Epithelial cell of proximal tubule (primary cell): ENCODE measurements around the gene KRTAP4-8. TPM values are rescaled to one million over a fixed set of nuclear protein-coding genes. Genes with fewer than 3 reads are reported as not detected.
"Not testable (repeated sequence)": the region's sequence is repeated elsewhere in the genome, so short reads cannot be mapped to it uniquely, and the experiment has no call there.

Experiments used
- DNase-seq: peaks from one replicate; pipeline ENCODE4 v3.0.0-alpha.2; 2011; ENCODE audit warnings: low read depth
- H3K4me3 ChIP-seq: 2 replicates; pipeline ENCODE4 v1.5.1; 2011; ENCODE audit warnings: low read depth, mild to moderate bottlenecking, low read length
- CTCF ChIP-seq: conservative IDR thresholded peaks from 2 replicates; pipeline ENCODE4 v1.5.1; 2012; ENCODE audit warnings: low read depth, mild to moderate bottlenecking, low read length
- total RNA-seq: library from RNA; depleted of rRNA; stranded (reverse); fragments of >200 nt; gene quantifications from 2 replicates; pipeline ENCODE4 v1.2.3, GENCODE V29; 2015

KRTAP4-8 gene
- total RNA-seq, 1 donor from 2014 or later, result not detected

DNA sequence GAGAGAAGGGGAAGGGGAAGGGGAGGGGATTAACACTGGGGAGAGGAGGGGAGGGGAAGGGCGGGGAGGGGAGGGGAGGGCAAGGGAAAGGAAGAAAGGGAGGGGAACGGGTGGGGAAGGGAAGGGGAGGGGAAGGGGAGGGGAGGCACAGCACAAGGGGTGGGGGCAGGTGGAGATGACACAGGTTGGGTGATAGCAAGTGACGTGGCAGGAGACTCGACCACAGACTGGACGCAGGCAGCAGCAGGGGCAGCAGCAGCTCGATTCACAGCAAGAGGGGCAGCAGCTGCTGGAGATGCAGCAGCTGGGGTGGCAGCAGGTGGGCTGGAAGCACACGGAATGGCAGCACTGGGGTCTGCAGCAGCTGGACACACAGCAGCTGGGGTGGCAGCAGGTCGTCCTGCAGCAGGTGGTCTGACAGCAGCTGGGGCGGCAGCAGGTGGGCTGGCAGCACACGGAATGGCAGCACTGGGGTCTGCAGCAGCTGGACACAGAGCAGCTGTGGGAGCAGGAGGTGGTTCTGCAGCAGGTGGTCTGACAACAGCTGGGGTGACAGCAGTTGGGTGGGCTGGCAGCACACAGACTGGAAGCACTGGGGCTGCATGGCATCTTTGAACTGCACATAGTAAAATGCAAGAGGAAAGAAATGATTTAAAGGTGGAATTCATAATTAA is 3.8 kb upstream of the KRTAP4-8 start, which contains the start of gene KRTAP4-16:
TSS of gene KRTAP4-16 (minus strand) at position 624 of the 674 bp plus-strand sequence. CDS start at position 624, 0 bp downstream.
- H3K4me3 ChIP-seq, result no peak within 1 kb of the TSS

GRCh38 chr17:41099682-41100480 is 1.9 kb upstream of the KRTAP4-8 start:
- not testable (repeated sequence) for H3K4me3 ChIP-seq, DNase-seq

More for the DNA sequence above, 3.8 kb upstream of the KRTAP4-8 start, which contains the start of gene KRTAP4-16:
- DNase-seq, result no peak
- no peak for TF ChIP-seq CTCF

DNA sequence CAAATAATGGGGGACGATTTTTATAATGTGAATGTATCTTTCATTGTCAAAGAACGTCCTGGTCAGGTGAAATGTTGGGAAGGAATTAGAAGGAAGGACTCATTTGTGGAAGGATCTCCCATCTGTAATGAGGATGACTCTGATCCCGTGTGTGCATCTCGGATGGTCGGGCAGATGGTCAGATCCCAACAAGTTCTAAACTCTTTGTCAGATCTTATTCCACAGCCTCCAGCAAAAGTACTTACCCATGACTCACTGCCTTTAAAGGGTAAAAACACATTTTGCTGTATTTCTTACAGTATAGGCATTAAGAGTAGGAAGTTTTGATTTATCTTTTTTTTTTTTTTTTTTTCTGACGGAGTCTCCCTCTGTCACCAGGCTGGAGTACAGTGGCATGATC is 539 bp upstream of the KRTAP4-8 start:
- no peak overlapping the region for H3K4me3 ChIP-seq
- no peak for TF ChIP-seq CTCF
- DNase-seq, result no peak

DNA sequence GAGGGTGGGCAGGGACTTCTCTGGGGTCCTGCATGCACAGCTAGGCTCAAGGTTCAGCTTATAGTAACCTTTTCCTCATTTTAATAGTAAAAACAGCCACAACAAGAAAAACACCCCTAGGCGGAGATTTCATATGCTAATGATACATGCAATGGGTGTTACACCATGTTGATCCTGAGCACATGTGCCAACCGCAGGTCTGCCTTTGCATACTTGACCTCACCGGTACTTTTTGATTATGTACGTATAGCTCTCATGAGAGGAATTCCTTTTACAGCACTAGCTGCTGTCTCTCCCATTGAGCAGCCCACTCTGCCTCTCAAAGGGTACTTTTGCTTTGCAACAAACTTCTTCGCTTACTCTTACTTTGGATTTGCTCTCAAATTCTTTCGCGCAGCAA is 1.9 kb downstream of the KRTAP4-8 start:
- no peak for DNase-seq
- H3K4me3 ChIP-seq, result no peak overlapping the region
- TF ChIP-seq CTCF, result no peak

- not testable (repeated sequence) for H3K4me3 ChIP-seq
These were observed 9.1 kb downstream of the KRTAP4-8 start for GRCh38 chr17:41088760-41089352.

DNA sequence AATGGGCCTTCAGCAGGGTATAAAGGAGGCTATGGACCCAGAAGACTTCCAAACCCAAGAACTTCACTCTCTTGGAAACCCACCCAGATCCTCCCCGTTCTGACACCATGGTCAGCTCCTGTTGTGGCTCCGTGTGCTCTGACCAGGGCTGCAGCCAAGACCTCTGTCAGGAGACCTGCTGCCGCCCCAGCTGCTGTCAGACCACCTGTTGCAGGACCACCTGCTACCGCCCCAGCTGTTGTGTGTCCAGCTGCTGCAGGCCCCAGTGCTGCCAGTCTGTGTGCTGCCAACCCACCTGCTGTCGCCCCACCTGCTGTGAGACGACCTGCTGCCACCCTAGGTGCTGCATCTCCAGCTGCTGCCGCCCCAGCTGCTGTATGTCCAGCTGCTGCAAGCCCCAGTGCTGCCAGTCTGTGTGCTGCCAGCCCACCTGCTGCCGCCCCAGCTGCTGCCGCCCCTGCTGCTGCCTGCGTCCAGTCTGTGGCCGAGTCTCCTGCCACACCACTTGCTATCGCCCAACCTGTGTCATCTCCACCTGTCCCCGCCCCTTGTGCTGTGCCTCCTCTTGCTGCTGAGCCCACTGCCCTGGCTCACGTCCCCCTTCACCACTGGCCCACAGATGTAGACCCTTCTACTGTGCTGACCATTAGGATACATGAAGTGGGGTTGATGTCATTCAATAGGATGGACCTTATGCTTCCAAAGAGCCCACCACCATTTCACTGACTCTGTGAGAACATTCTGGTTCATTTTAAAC is 13.7 kb downstream of the KRTAP4-8 start, which contains the start of gene KRTAP4-7:
TSS of gene KRTAP4-7 (plus strand) at position 51 of the 757 bp plus-strand sequence. CDS start at position 108, 57 bp downstream.
- DNase-seq, H3K4me3 ChIP-seq: not testable (repeated sequence)

More at GRCh38 chr17:41088760-41089352, 9.1 kb downstream of the KRTAP4-8 start:
- not testable (repeated sequence) for DNase-seq

DNA sequence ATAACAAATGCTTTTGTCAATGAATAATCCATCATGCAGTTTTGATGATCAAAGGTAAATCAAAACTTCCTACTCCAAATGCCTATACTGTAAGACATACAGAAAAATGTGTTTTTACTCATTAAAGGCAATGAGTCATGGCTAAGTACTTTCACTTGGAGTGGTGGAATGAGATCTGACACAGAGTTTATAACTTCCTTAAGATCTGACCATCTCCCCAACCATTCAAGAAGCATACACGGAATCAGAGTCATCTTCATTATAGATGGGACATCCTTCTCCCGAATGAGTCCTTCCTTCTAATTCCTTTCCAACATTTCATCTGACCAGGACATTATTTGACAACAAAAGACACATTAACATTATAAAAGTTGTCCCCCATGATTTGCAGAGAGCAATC is 14.5 kb downstream of the KRTAP4-8 start:
- not testable (repeated sequence) for DNase-seq, H3K4me3 ChIP-seq

DNA sequence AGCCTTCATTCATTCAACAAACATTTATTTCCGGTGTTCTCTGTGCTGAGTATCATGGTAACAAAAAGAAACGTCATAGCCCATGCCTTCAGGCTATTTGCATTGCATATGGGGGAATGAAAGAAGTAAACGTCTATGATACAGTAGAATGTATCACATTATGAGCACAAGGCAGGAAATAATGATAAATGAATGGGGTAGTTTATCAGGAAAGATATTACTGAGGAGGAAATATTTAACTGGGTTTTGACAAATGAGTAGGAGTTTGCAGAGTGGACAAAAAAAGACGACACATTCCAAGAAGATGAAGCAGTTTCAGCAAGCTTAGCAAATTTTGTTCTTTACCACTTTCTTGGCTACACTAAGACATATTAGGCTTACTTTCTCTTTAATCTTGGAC is 15.3 kb downstream of the KRTAP4-8 start:
- no peak overlapping the region for H3K4me3 ChIP-seq
- no peak for DNase-seq
- TF ChIP-seq CTCF, result no peak
